GM18868 (cell line): ENCODE data around the gene CTIF.

Source experiments
- ATAC-seq: cut with Tn5 transposase; IDR thresholded peaks from one replicate; pipeline ENCODE4 v1.9.1; 2021; ENCODE audit warnings: mild to moderate bottlenecking, moderate library complexity; ENCODE audit not compliant: unreplicated experiment

The CTIF gene

DNA sequence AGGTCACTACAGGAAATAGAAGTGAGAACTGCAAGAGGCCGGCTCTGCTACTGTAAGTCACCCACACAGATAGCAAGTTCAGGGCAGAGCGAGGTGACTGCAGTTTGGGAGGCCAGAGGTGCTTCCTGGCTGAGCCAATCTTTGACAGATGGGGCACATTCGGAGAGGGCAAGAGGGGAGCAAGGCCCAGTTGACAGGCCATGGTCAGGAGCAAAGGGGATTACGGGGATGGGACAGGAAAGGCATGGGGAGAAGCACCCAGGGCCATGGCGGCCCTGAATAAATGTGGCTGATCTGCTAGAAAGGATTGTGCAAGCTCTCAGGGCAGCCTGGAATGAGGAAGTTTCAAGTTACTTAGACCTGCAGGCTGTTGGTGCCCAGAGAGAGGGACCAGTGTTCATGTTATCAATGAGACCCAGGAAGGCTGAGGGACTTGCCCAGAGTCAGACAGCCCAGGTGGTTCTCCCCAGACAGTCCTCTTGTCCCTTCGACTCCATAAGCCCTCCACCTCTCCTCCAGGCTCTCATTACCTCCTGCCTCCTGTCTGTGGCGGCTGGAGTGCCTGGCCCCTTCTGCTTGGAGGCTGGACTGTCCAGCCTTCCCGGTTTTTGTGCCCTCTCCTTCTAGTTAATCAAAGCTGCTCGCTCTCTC lies 123.3 kb downstream of the CTIF start:
- no peak for ATAC-seq

DNA sequence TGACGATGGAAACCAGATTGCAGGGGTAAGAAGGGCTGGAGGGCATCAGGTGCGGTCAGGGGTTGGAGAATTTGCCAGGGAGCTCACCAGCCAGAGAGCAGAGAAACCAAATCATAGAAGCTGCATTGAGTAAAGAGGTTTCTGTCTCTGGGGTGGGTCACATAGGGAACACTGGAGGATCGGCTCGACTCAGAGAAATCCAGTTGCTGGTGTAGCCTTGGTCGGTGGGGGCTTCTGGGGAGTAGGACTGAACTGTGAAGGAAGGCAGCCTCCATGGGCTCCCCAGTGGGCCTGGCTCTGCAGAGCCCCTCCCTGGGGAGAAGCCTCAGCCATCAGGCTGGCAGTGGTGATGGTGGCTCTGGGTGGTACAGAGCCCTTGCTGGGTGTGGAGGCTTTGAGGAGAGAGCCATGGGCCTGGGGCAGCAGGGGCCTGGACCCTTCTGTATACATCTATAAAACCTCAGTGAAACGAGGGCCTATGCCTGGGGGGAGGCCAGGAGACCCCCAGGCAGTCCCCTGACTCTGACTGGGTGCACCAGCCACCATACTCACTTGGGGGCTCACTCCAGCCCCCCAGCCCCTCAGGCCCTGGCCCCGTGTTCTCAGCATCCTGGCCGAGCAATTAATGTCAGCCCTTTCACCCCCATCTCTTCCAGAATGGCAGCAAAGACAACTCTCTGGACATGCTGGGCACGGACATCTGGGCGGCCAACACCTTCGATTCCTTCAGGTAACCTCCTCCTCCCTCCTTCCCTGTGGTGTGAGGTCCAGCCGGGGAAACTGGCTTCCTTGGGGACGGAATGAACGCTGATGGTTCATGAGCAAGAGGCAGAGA lies 124.5 kb downstream of the CTIF start:
- ATAC-seq: no peak

DNA sequence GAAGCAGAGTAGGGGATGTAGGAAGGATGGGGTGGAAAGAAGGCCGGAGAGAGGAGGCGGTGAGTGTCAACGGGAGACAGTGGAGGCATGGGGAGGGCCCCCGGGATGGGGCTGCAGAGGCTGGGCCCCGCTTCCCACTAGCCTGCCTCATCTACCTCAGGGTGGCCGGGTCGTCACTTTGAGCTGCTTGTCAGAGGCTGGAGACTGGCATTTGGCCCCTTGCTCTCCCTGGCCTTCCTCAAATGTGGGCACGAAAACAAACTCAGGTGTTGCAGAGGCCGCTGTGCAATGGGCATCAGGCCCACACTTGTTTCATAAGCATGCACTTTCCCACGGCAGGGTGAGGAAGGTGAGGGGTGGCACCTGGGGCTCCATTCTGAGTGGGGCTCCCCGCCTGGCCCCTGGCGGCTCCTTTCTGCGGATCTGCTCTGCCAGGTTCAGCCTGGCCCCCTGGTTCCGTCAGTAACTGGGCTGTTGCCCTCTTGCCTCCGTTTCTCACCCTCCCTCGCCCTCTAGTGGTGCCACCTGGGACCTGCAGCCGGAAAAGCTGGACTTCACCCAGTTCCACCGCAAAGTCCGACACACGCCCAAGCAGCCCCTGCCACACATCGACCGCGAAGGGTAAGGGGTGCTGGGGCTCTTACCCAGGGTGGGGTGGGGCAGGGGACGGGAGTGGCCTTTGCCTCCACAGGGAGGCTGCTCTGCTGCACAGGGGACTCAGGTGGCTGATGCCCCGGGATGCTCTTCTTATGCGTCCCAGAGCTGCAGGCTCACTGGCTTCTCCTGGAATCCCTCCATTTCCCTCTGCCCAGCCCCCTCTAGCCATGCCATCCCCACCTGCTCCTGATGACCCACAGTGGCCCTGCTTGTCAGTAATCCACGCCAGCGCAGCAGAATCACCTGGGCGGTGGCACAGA lies 125.4 kb downstream of the CTIF start:
- ATAC-seq: no peak

DNA sequence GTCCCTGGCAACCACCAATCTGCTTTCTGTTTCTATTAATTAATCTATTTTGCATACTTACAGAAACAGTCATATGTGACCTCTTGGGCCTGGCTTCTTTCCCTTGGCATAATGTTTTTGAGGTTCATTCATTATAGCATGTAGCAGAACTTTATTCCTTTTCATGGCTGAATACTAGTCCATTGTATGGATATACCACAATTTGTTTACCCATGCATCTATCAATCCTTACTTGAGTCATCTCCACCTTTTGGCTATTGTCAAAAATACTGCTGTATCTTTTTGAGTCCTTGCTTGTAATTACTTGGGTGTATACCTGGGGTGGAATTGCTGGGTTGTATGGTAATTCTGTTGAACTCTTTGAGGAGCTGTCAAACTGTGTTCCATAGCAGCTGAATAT lies 126.8 kb downstream of the CTIF start:
- ATAC-seq: no peak

DNA sequence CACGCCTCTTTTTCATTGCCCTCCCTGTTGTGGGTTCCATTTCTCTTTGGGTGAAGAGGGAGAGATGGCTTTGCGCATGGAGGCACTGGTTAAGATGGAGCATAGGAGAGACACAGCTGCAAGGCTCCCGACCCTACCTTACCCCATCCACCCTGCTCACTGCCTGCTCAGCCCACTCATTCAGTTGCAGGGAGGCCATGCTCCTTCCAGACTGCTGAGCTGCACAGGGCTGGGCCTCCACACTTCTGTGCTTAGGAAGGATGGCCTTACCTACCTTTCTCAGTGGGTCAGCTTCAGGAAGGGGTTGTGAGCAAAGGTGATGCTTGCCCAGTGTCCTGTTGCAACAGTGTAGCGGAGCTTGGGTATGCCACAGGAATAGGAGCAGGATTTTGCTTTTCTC lies 127.8 kb downstream of the CTIF start:
- no peak for ATAC-seq

DNA sequence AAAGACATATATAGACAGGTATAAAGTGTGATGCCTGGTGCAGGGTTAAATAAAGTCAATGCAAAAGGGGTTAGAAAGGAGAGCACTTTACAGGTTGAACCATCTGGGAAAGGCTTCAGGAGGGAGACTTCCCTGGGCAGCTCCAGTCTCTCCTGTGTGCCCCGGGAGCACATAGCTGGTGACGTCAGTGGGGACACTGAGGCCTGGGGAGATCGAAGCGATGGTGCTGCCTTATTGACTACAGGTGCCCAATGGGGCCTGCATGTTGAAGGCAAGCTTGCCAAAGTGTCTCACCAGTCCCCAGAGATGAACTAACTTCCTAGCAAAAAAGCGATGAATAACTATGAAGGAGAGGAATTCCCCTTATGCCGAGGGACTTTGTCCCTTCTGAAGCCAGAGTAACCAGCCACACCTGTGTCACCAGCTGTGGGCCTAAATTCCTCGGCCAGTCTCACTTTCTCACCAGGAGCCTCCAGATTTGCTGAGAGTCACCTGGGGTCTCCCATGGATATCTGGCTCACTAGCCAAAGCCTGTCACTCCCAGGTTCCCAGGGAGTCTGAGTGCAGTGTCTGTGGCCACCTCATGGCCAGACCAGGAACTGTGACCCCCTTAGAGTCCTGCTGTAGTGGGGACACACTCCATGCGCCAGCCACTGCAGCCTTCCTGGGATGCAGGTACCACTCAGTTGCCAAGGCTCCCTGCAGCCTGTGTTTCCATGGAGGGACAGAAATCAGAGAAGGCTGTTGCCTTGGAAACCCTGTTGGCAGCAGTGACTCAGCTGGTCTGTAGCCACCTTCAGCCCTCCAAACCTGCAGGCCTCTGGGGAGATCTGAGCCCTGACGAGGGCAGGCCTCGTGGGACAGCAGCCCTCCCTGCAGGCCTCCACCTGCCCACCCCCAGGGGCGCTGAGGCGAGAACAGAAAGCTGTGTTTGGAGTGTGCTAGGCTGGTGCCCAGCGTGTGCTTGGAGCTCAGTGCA lies 128.7 kb downstream of the CTIF start:
- ATAC-seq: peak; percentile 55

DNA sequence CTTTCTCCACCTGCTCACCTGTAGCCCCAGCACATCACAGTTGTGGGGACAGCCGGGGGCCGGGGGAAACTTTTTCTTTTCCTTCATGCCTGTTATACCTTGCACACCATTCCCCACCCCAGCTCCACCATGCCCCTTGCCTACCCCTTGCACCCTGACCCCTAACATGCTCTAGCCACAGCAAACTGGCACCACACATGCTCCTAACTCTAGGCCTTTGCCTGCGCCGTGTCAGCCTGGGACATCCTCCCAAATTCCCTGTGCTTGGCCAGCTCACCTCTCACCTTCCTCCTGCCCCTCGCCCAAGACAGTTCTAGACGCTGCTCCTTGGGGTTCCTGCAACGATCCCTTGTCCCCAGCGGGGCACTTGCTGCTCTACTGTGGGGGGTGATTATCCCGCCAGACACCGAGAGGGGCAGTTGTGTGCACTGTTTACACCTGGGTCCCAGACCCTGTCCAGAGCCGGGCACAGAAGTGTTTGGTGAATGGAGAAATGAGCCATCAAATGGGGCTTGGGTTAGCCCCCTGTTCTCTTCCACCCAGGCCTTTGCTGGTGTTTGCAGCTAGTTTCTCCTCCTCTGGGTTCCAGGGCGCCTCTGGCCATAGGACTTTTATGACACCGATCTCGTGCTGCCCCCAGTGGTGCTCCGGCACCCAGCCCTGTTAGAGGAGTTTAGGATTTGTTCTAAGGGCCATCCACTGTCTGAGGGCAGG lies 129.8 kb downstream of the CTIF start:
- ATAC-seq: no peak

DNA sequence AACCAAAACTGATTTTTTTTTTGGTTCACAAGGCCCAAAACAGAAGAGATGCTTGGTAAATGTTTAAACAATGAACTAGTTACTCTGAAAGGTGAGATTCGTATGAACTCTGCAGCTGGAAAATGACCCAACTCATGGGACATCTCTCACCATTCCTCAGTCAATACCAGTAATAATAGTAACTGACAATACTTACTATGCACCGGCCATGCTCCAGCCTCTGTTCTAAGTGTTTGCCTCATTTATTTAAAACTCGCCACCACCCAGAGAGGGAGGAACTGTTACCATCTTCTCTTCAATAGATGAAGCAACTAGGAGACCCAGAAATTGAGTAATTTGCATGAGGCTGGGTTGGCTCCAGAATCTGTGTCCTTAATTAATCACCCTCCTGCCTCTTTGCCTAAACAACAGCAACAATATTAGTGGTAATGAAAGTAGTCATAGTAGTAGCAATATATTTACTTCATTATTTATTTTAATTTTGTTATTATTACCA lies 130.4 kb downstream of the CTIF start:
- no peak for ATAC-seq

DNA sequence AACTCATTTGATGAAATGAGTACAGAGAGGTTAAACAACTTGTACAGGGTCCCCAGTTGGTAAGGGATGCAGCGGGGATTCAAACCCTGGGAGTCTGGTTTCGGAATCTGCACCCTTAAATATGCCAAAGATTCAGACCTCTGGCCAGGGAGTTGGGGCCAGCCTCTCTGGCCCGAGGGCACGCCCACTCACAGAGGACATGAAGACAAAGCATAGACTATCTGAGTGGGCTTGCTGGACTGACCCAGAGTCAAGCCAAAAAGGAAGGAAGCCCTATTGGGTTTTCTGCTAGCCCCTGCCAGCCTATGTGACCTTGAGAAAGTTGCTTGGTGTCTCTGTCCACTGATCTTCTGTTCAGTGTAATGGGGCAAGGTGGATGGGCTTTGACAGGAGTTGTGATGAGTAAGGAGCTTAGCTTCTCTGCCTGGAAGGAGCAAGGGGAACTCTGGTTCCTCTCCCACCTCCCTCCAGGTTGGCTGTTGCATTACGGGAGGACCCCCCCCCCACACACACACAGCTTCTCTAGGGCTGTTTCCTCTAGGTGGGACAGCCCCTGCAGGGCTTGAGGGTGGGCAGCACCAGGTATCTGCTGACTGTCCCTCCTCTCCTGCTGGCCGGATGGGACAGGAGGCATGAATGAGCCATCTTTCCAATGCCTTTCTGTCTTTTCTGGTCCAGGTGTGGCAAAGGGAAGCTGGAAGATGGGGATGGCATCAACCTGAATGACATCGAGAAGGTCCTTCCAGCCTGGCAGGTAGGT lies 131.3 kb downstream of the CTIF start:
- ATAC-seq: no peak

DNA sequence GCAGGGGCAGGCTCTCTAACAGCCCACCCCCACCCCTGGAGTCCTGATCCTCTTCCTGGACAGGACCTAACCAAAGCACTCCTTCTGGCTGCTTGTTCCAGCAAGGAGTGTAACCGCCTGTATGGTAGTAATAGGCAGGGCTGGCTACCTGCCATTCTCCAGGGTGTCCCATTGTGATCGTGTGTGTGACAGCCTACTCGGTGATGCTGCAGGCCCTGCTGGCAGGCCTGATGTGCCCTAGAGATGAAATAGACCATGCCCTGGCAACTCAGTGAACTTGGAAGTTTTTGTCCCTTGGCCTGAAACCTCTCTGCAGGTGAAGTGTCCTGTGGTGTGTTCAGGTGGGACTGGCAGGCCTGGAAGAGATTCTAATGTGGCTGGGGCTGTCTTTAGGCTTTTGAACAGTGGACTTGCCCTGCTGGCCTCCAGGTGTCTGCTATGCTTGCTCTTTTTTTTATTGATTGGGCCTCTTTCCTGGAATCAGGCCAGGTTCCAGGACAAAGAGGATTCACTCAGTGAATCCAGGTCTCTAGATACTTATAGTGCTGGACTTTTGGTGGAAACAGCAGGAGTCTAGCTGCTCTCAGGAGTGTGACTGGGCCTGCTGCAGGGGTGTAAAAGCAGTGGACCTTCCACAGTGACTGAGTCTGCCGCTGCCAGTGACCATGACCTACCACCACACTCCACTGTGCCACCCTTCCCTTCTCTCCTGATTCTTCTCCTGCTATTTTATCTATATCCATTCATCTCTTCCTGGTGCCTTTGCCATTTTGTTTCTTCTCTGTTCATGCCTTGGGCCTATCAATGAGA lies 132.1 kb downstream of the CTIF start:
- no peak for ATAC-seq

DNA sequence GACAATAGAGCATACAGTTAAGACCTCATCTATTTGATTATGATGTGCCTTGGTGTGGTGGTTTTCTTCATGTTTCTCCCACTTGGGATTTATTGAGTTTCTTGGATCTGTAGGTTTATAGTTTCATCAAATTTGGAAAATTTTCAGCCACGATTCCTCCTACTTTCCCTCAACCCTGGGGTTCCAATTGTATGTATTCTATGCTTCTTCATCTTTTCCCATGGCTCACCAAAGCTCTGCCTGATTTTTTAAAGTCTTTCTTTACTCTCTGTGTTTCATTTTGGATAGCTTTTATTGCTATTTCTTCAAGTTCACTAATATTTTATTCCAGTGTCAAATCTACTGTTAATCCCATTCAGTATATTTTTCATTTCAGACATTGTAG lies 132.7 kb downstream of the CTIF start:
- ATAC-seq: no peak

DNA sequence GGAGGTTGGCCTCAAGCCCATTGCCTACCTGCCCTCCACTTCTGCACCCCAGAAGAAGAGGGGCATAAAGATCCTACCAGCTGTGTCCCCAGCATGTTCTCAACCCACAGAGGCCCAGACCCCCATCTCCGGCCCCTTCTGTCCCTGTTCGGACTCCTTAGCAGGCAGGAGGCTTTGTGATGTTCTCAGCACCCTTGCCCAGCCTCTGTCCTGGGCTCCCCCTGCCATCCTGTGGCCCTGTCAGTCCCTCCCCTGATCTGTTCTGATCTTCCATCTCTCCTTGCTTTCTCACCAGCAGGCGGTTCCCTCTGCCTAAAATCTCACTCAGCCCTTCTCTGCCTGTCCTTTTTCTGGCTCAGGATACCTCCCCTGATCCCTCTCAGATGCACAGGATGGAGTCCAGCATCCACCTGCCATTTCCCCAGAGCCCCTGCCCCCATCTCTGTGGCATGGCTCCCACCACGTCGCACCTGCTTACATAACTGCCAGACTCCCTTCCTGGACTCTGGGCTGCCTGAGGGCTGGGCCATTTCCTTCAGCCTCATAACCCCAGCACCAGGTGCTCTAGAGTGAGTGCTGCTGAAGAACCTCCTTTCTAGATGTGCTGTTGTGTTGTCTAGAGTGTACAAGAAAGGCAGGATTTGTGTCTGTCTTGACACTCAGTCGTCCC lies 134.0 kb downstream of the CTIF start:
- no peak for ATAC-seq

DNA sequence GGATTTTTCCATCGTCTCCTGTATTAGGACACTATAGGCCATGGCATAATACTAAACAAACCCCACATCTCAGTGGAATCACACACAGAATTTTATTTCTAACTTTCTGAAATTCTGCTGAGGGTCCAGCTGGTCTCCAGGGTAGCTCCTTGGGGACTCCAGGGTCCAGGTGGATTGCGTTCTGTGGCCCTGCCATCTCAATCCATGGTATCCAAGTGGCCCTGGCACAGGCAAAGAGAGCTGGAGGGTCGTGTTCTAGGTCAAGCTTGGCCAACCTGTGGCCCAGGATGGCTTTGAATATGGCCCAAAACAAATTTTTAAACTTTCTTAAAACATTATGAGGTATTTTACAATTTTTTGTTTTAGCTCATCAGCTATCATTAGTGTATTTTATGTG lies 134.6 kb downstream of the CTIF start:
- ATAC-seq: no peak

DNA sequence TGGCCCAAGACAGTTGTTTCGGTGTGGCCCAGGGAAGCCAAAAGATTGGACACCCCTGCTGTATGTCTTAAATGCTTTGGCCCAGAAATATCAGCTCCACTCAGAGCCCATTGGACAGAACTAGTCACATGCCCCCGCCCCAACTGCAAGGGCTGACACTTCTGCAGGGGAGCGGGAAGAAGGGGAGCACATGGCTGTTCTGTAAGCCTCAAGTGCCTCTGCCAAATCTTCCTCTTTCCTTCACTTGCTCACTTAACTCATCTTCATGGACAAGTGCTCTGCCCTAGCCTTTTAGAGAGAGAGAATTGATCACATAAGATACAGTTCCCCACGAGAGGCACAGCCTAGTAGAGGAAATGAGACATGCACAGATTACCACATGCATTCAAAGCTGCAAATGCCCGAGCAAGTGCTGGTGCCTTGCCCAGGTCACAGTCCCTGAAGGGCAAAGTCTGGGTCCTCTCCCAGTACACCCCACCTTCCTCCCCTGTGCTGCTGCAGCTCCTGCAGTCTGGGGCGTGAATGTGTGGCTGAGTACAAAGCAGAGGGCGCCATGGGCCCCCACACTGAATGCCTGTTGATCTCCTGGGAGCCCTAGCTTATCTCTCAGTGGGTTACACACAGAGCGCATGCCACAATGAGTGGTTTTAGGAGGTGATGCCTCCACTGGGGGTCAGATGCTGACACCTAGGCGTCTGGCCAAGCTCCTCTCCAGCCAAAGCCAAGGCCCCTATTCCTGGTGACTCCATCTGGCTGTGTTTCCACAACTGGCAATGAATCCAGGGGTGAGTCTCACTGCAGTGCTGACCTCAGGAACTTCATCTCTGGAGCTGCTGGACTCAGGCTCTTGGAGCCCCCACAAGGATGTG lies 135.3 kb downstream of the CTIF start:
- ATAC-seq: no peak

DNA sequence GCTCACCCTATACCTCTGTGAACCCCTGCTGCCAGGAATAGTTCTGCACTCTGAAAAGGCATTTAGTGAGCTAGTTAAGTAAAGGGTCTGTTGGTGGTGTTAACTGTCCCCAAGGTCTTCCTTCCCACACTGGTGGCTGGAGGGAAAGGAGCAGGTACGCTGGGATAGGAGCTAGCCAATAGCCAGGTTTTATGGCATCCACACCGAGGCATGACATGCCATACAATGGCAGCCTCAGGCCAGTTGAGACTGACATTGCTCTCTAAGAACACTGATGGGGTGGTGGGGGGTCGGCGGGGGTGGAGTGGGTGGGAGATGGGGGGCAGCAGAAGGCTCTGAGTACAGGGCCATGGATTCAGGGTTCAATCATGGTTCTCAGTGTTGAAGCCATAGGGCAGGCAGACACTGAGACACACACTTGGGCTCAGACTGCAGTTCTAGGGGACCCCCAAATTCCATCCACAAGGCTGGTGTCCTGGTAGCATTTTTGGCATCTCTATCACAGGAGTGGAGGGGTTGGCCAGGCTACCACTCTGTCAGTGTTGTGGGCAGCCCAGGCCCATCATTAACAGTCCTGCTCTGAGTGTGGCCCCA lies 136.0 kb downstream of the CTIF start:
- ATAC-seq: no peak

DNA sequence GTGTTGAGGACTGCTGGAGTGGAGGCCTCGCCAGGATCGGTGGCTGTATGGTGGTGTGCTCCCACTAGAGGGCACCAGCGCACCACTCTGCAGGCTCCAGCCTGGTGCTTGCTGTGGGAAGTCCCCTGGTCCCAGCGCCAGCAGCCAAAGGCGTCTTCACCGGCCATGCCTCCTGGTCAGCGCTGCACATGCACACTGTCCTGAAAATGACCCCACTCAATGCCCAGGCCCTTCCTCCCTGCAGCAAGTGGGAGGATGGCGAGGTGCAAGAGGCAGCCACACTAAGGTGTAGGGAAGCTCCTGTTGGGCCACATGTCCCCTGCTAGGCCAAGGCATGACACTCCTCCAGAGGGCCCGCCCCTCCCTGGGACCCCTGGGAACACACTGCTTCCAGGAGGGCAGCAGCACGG lies 136.5 kb downstream of the CTIF start:
- peak; percentile 85 for ATAC-seq
